Inflammatory macrophage (primary cell): Measurements from ENCODE around the gene TGM5.
"Not testable (repeated sequence)": the region's sequence is repeated elsewhere in the genome, so short reads cannot be mapped to it uniquely, and the experiment has no call there.

Source experiments
- DNase-seq, 2 donors: peaks; one replicate each; pipeline ENCODE4 v3.0.0-alpha.2; 2020 to 2022

The TGM5 gene

GRCh38 chr15:43244092-43244491, 22.6 kb downstream of the TGM5 start:
- no peak for DNase-seq

DNA sequence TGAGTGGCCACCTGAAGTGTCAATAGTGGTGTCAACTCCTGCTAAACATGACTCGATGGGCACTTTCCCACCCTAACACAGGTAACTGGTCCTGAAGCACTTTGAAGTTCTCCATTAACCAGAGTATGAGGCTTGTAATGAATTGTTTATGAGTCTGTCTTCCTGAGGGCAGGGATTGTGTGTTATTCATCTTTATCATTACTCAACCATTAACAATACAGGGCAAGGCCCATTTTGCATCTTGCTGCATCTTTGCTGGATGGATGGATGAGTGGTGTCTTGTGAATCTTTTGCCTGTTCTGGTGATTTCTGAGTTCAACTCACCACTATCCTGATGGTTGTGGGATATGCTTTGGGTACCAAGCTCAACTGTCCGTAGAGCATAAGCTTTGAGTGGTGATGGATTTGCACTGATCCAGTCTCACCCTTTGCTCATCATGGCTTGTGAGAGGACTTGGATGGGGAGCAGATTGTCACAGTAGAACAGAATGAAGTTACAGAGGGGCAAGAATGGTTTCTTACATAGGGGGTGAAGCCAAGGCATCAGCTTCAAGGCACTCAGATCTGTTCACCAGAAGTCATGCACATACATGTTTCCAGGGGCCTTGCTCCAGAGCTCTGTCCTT, 23.6 kb downstream of the TGM5 start:
- DNase-seq, result no peak

GRCh38 chr15:43242616-43243015, 24.1 kb downstream of the TGM5 start:
- DNase-seq, result no peak

- DNase-seq, result no peak
Measured at GRCh38 chr15:43241100-43241499, 25.6 kb downstream of the TGM5 start.

GRCh38 chr15:43239732-43240491, 26.8 kb downstream of the TGM5 start:
- peak; percentile 15 to 19 for DNase-seq

DNA sequence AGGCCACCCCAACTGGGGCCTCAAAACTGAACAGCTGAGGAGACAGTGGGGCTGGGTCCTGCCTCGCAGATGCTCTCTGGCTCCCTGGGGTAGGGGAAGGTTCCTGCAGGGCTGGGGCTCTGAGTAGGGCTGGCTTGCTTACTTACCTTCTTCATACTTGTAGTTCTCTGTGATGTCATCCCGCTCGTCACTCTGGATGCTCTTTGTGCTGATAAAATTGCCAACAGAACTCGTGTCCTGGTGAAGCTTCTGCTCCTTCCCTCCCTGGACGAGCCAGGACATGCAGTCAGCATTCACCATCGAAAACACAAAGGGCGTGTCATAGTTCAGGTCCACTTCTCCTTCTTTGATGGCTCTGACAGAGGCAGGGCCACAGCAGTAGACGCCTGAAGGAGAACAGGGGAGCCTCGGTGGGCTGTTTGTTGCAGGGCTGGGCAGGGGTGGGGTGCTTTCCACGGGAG, 28.0 kb downstream of the TGM5 start:
- DNase-seq, result peak; percentile 16 to 48

GRCh38 chr15:43237842-43238470, 28.8 kb downstream of the TGM5 start:
- DNase-seq, result no peak

DNA sequence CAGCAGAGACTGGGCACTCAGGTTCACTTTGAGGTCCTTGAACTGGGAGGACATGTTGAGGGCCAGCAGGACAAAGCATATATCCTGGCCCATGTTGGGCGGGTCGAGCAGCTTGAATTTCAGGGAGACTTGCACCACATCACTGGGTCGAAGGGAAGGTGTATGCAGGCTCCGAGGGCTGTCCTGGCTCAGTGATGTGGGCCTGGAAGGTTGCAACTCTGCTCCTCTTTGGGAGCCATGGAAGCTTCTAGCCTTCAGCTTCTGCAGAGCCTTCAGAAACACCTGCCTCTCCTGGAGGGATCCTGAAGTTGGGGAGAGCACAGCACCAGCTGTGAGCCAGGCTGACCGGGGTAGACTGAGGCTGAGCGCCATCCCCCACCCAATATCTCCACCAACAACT, 31.2 kb downstream of the TGM5 start:
- no peak for DNase-seq

- DNase-seq, result no peak
Measured at GRCh38 chr15:43232289-43232874, 34.3 kb downstream of the TGM5 start.

- DNase-seq, result no peak
Measured at GRCh38 chr15:43230640-43231115, 36.0 kb downstream of the TGM5 start.

DNA sequence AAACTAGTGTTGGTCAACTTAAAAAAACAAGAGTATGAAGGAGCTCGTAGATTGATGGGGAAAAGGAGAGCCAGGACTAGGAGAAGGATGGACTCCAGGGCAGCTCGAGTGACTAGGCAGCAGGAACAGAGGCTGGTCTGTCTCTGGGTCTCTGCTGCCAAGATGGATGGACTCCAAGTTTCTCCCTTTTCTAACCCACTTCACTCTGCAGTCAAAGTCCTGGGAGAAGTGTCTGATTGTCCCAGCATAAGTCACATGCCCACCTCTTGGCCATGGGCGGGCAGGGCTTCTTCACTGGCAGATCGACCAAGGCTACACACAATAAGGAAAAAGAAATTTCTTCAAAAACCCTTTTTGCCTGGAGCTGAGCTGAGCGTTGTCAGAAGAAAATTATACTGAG, 36.8 kb downstream of the TGM5 start:
- DNase-seq, result no peak

GRCh38 chr15:43226436-43227305, 40.1 kb downstream of the TGM5 start:
- DNase-seq, result no peak

- DNase-seq, result not testable (repeated sequence)
Measured at GRCh38 chr15:43225950-43226255, 40.8 kb downstream of the TGM5 start.

GRCh38 chr15:43225201-43225949, 41.4 kb downstream of the TGM5 start:
- peak; percentile 68 to 78 for DNase-seq

GRCh38 chr15:43221422-43221821, 45.3 kb downstream of the TGM5 start:
- no peak for DNase-seq

DNA sequence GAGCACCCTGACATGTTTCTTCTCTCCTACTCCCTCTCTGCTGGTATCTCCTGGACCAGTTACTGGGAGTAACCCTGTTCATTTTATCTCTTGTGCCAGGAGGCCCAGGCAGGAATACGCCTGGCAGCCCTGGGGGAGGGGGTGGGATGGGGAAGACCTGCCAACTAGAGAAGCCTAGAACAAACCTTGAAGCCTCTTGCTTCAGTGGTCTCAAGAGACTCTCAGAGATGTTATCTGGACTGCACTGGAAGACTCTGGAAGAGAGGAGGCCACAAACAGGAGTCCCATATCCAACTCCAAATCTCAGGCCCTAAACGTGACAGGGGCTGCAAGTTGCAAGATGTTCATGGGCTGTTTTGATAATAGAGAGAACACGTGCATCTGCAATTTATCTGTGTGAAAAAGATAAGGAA, 45.7 kb downstream of the TGM5 start, which contains the start of gene EPB42:
Gene EPB42, minus strand, starts transcription at position 28 of the 413 bp plus-strand sequence. CDS start 193 bp downstream, outside the sequence.
- no peak for DNase-seq

GRCh38 chr15:43219929-43220928, 46.5 kb downstream of the TGM5 start:
- DNase-seq, result no peak

DNA sequence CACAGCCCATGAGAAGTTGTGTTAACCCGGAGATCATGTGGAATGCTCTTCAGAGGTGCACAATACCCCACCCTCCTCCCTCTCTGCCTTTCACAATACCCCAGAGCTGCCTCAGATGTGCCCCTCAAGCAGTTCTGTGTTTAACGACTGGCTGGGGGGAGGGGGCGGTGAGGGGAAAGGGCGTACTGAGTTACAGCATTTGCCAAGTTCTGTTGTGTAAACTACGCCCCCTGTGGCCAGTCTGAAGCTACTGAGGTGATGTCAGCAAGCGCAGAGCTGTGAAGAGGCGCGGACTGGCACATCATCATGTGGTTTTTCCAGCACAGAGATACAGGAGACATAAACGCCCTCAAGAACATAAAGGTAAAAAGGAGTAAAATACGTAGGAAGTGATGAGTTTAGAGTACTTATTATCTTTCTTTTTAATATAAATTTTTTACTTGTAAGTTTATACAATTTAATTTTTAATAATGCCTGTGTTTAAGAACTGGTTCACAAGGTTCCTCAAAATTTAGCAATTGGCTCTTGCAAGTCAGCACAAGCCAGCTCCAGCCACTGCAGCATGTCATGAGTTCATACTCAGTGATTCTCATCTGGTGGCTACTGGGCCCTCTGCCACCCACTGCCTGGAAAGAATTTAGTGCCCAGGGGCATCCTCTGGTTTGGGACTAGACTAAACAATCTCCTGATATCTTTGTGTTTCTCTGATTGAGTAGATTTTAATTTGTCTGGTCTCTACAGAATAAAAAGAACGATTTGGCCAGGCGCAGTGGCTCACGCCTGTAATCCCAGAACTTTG, 47.6 kb downstream of the TGM5 start:
- DNase-seq, result peak; percentile 8 to 54

DNA sequence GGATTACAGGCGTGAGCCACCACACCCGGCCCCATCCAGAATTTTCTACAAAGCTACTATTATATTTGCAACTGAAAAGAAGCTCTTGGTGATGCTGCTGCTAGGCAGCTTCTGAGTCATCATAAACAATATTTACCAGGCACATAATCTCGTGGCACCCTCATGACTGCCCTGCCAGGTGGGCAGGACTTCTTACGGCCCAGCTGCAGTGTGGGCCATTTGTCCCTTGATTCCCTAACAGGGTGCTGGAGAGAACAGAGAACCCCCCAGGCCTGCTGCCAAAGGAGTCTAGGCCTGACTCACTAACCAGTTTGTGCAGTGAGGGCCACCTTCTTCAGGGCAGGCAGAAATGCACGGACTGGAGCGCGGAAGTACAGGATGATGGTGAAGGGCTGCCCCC, 50.8 kb downstream of the TGM5 start:
- no peak for DNase-seq
